ENCODE measurements around the gene NIM1K.

NIM1K gene

GRCh38 chr5:43152946-43153345 is 39.1 kb upstream of the NIM1K start:
- Histone ChIP-seq H4K20me1 (ENCODE audit: insufficient read depth, low read length) (no peaks in the 10 kb centered on the region), H3K79me2 (ENCODE audit: low read length) (peaks cover 10% of the 10 kb centered on the region)

GRCh38 chr5:43154469-43154868 is 37.6 kb upstream of the NIM1K start:
- no peak for TF ChIP-seq CTCF (IDR thresholded peaks at IDR 0.05; ENCODE audit: low read depth, low read length)
- no peak for TF ChIP-seq EZH2phosphoT487 (IDR thresholded peaks at IDR 0.05; ENCODE audit: low read depth)
- Histone ChIP-seq H4K20me1 (ENCODE audit: insufficient read depth, low read length) (no peaks in the 10 kb centered on the region), H3K4me3 (ENCODE audit: low read length) (no peak overlapping the region), H3K27ac (ENCODE audit: low read length) (no peak overlapping the region), H3K4me2 (ENCODE audit: low read length) (no peak overlapping the region), H3K36me3 (replicated peaks; ENCODE audit: low read depth, low read length) (peaks cover 5% of the 10 kb centered on the region), H3K9me3 (ENCODE audit: insufficient read depth, low read length) (no peaks in the 10 kb centered on the region), H3K4me1 (ENCODE audit: low read length) (no peaks in the 10 kb centered on the region), H2AFZ (ENCODE audit: low read depth, low read length) (no peak overlapping the region), H3K79me2 (ENCODE audit: low read length) (peaks cover 7% of the 10 kb centered on the region), H3K27me3 (ENCODE audit: low read depth, low read length) (no peaks in the 10 kb centered on the region), H3K9ac (ENCODE audit: low read length) (no peak overlapping the region)

More at GRCh38 chr5:43152946-43153345, 39.1 kb upstream of the NIM1K start:
- TF ChIP-seq EZH2phosphoT487 (IDR thresholded peaks at IDR 0.05; ENCODE audit: low read depth) (no peak), CTCF (IDR thresholded peaks at IDR 0.05; ENCODE audit: low read depth, low read length) (no peak)
- no peak overlapping the region for H3K4me3 ChIP-seq (ENCODE audit: low read length)
- H3K4me2 ChIP-seq (ENCODE audit: low read length): no peak overlapping the region
- H3K4me1 ChIP-seq (ENCODE audit: low read length): no peaks in the 10 kb centered on the region
- H3K27ac ChIP-seq (ENCODE audit: low read length): no peak overlapping the region
- H3K9ac ChIP-seq (ENCODE audit: low read length): no peak overlapping the region
- H2AFZ ChIP-seq (ENCODE audit: low read depth, low read length): no peak overlapping the region
- no peaks in the 10 kb centered on the region for H3K27me3 ChIP-seq (ENCODE audit: low read depth, low read length)
- no peaks in the 10 kb centered on the region for H3K9me3 ChIP-seq (ENCODE audit: insufficient read depth, low read length)
- H3K36me3 ChIP-seq (replicated peaks; ENCODE audit: low read depth, low read length): peaks cover 5% of the 10 kb centered on the region

- H3K9ac ChIP-seq (ENCODE audit: low read length): no peak overlapping the region
- no peak overlapping the region for H2AFZ ChIP-seq (ENCODE audit: low read depth, low read length)
- H3K79me2 ChIP-seq (ENCODE audit: low read length): peaks cover 7% of the 10 kb centered on the region
- no peaks in the 10 kb centered on the region for H3K27me3 ChIP-seq (ENCODE audit: low read depth, low read length)
- H3K4me2 ChIP-seq (ENCODE audit: low read length): no peak overlapping the region
- H3K36me3 ChIP-seq (replicated peaks; ENCODE audit: low read depth, low read length): peaks cover 5% of the 10 kb centered on the region
- no peaks in the 10 kb centered on the region for H3K9me3 ChIP-seq (ENCODE audit: insufficient read depth, low read length)
- no peak for TF ChIP-seq EZH2phosphoT487 (IDR thresholded peaks at IDR 0.05; ENCODE audit: low read depth)
- no peak for TF ChIP-seq CTCF (IDR thresholded peaks at IDR 0.05; ENCODE audit: low read depth, low read length)
- no peak overlapping the region for H3K27ac ChIP-seq (ENCODE audit: low read length)
- no peak overlapping the region for H3K4me3 ChIP-seq (ENCODE audit: low read length)
- H3K4me1 ChIP-seq (ENCODE audit: low read length): no peaks in the 10 kb centered on the region
- no peaks in the 10 kb centered on the region for H4K20me1 ChIP-seq (ENCODE audit: insufficient read depth, low read length)
These were observed 36.5 kb upstream of the NIM1K start for GRCh38 chr5:43155394-43156096.

GRCh38 chr5:43156388-43156787 is 35.6 kb upstream of the NIM1K start:
- H3K27ac ChIP-seq (ENCODE audit: low read length): no peak overlapping the region
- H3K4me3 ChIP-seq (ENCODE audit: low read length): no peak overlapping the region
- no peak overlapping the region for H3K9ac ChIP-seq (ENCODE audit: low read length)
- no peak overlapping the region for H3K4me2 ChIP-seq (ENCODE audit: low read length)
- no peaks in the 10 kb centered on the region for H3K27me3 ChIP-seq (ENCODE audit: low read depth, low read length)
- peaks cover 3% of the 10 kb centered on the region for H3K36me3 ChIP-seq (replicated peaks; ENCODE audit: low read depth, low read length)
- H3K9me3 ChIP-seq (ENCODE audit: insufficient read depth, low read length): no peaks in the 10 kb centered on the region
- peaks cover 7% of the 10 kb centered on the region for H3K79me2 ChIP-seq (ENCODE audit: low read length)
- no peaks in the 10 kb centered on the region for H4K20me1 ChIP-seq (ENCODE audit: insufficient read depth, low read length)
- no peaks in the 10 kb centered on the region for H3K4me1 ChIP-seq (ENCODE audit: low read length)
- no peak overlapping the region for H2AFZ ChIP-seq (ENCODE audit: low read depth, low read length)
- TF ChIP-seq CTCF (IDR thresholded peaks at IDR 0.05; ENCODE audit: low read depth, low read length) (no peak), EZH2phosphoT487 (IDR thresholded peaks at IDR 0.05; ENCODE audit: low read depth) (no peak)

Data from OCI-LY3 (cell line).